Right lobe of liver (tissue), 4 donors: ENCODE results near the gene SLC39A5.

Experiments
- CTCF ChIP-seq, 4 donors: fragments of 200-600 bp in 3 of 4; fragments of 450-650 bp in 1 of 4; IDR thresholded peaks; one replicate each; pipeline versions ENCODE4 v1.5.1 to v1.8.0; 2016 to 2022; ENCODE audit warnings: antibody characterized with exemption in 4 of 4, mild to moderate bottlenecking in 2 of 4
- POLR2A ChIP-seq: fragments of 450-650 bp; IDR thresholded peaks from one replicate; pipeline ENCODE4 v1.6.1; 2017; ENCODE audit warnings: antibody characterized with exemption, mild to moderate bottlenecking
- donor health status: DM: no; HTN: no; CAD: no.
- donor health status: DM: no; HTN: no; CAD: no.
- donor health status: DM: no; HTN: yes; CAD: no.

- TF ChIP-seq CTCF (IDR thresholded peaks at IDR 0.05) (no peak), POLR2A (no peak)
Measured at GRCh38 chr12:56260921-56261320, 31.1 kb downstream of the SLC39A5 start.
